GM03348 (cell line): ENCODE measurements around the gene MED9.
A peak's percentile ranks its signal among the peaks of the same experiment; 100 is the strongest.
"Not testable (repeated sequence)": the region's sequence is repeated elsewhere in the genome, so short reads cannot be mapped to it uniquely, and the experiment has no call there.

ENCODE experiments used
- DNase-seq: peaks from one replicate; pipeline ENCODE4 v3.0.0; 2012; ENCODE audit warnings: low spot score

Gene MED9

GRCh38 chr17:17476865-17477467 lies at the start of gene MED9:
TSS of gene MED9 (plus strand) at chr17:17477000. CDS start at chr17:17477042, 42 bp downstream.
- peak; percentile 99 for DNase-seq

GRCh38 chr17:17429222-17429621 lies 47.6 kb upstream of the MED9 start:
- no peak for DNase-seq

- not testable (repeated sequence) for DNase-seq
Observed at GRCh38 chr17:17430924-17431323, 45.9 kb upstream of the MED9 start.

GRCh38 chr17:17431605-17432004 lies 45.2 kb upstream of the MED9 start:
- no peak for DNase-seq

GRCh38 chr17:17433000-17433703 lies 43.6 kb upstream of the MED9 start:
- no peak for DNase-seq

- no peak for DNase-seq
Observed at GRCh38 chr17:17434477-17434876, 42.3 kb upstream of the MED9 start.

- DNase-seq = peak; percentile 61
Observed at GRCh38 chr17:17435323-17435722, 41.5 kb upstream of the MED9 start.

GRCh38 chr17:17437461-17437860 lies 39.3 kb upstream of the MED9 start:
- no peak for DNase-seq

GRCh38 chr17:17437893-17438292 lies 38.9 kb upstream of the MED9 start:
- DNase-seq = no peak

GRCh38 chr17:17440010-17440843 lies 36.6 kb upstream of the MED9 start:
- DNase-seq = peak; percentile 37

GRCh38 chr17:17440938-17441675 lies 35.7 kb upstream of the MED9 start:
- no peak for DNase-seq

- DNase-seq = no peak
Observed at GRCh38 chr17:17443173-17443572, 33.6 kb upstream of the MED9 start.

- no peak for DNase-seq
Observed at GRCh38 chr17:17445296-17445924, 31.4 kb upstream of the MED9 start.

GRCh38 chr17:17445925-17446665 lies 30.7 kb upstream of the MED9 start:
- DNase-seq = peak; percentile 85

- no peak for DNase-seq
Observed at GRCh38 chr17:17446666-17447155, 30.1 kb upstream of the MED9 start.

- DNase-seq = no peak
Observed at GRCh38 chr17:17447264-17447663, 29.5 kb upstream of the MED9 start.

GRCh38 chr17:17448076-17448475 lies 28.7 kb upstream of the MED9 start:
- no peak for DNase-seq

- DNase-seq = no peak
Observed at GRCh38 chr17:17448723-17449122, 28.1 kb upstream of the MED9 start.

- no peak for DNase-seq
Observed at GRCh38 chr17:17453088-17453487, 23.7 kb upstream of the MED9 start.

GRCh38 chr17:17454276-17454675 lies 22.5 kb upstream of the MED9 start:
- no peak for DNase-seq

GRCh38 chr17:17454700-17455099 lies 22.1 kb upstream of the MED9 start:
- not testable (repeated sequence) for DNase-seq
